H9 (cell line): ENCODE results near the gene UVRAG. TPM values are rescaled to one million over a fixed set of nuclear protein-coding genes. Genes with fewer than 3 reads are reported as not detected.

Experiments
- DNase-seq: peaks from one replicate; pipeline ENCODE4 v3.0.0-alpha.2; 2017
- H2AFZ ChIP-seq: one replicate; pipeline ENCODE4 v1.6.1; 2013; ENCODE audit warnings: mild to moderate bottlenecking, low read length, control low read depth, moderate library complexity
- H2AK5ac ChIP-seq: 2 replicates; pipeline ENCODE4 v1.6.1; 2013; ENCODE audit warnings: low read length, control low read depth, mixed read lengths; ENCODE audit not compliant: insufficient read length
- H2BK120ac ChIP-seq: one replicate; pipeline ENCODE4 v1.6.1; 2013; ENCODE audit warnings: low read depth, mild to moderate bottlenecking, low read length, control low read depth, inconsistent platforms; ENCODE audit not compliant: poor library complexity, severe bottlenecking
- H2BK12ac ChIP-seq: 2 replicates; pipeline ENCODE4 v1.6.1; 2013; ENCODE audit warnings: low read length, control low read depth, mixed read lengths, low read depth; ENCODE audit not compliant: insufficient read length
- H2BK15ac ChIP-seq: 2 replicates; pipeline ENCODE4 v1.6.1; 2013; ENCODE audit warnings: low read depth, low read length, control low read depth
- H2BK20ac ChIP-seq: one replicate; pipeline ENCODE4 v1.6.1; 2013; ENCODE audit warnings: low read depth, mild to moderate bottlenecking, low read length, control low read depth, inconsistent platforms; ENCODE audit not compliant: poor library complexity, severe bottlenecking
- H2BK5ac ChIP-seq: 2 replicates; pipeline ENCODE4 v1.6.1; 2013; ENCODE audit warnings: low read length, control low read depth, mixed read lengths; ENCODE audit not compliant: insufficient read length
- H3K14ac ChIP-seq: 2 replicates; pipeline ENCODE4 v1.6.1; 2013; ENCODE audit warnings: low read length, control low read depth; ENCODE audit not compliant: insufficient read depth
- H3K18ac ChIP-seq: 2 replicates; pipeline ENCODE4 v1.6.1; 2013; ENCODE audit warnings: low read depth, mild to moderate bottlenecking, mixed read lengths, low read length, control low read depth; ENCODE audit not compliant: insufficient read length
- H3K23ac ChIP-seq: 2 replicates; pipeline ENCODE4 v1.6.1; 2013; ENCODE audit warnings: low read length, control low read depth, mixed read lengths, low read depth; ENCODE audit not compliant: insufficient read length
- H3K23me2 ChIP-seq: 2 replicates; pipeline ENCODE4 v1.6.1; 2013; ENCODE audit warnings: low read depth, mild to moderate bottlenecking, mixed read lengths, low read length, control low read depth; ENCODE audit not compliant: insufficient read length, poor library complexity, severe bottlenecking
- H3K27ac ChIP-seq: 2 replicates; pipeline ENCODE4 v1.5.1; 2013; ENCODE audit warnings: low read length, control low read depth, mixed read lengths, low read depth; ENCODE audit not compliant: insufficient read length
- H3K27me3 ChIP-seq: 2 replicates; pipeline ENCODE4 v1.6.1; 2013; ENCODE audit warnings: low read length, control low read depth, inconsistent platforms; ENCODE audit not compliant: insufficient read depth
- H3K4ac ChIP-seq: 2 replicates; pipeline ENCODE4 v1.6.1; 2013; ENCODE audit warnings: low read depth, mild to moderate bottlenecking, control low read depth, inconsistent platforms, low read length, moderate library complexity
- H3K4me1 ChIP-seq: 2 replicates; pipeline ENCODE4 v1.6.1; 2013; ENCODE audit warnings: low read length, control low read depth, inconsistent platforms; ENCODE audit not compliant: insufficient read depth
- H3K4me2 ChIP-seq: 2 replicates; pipeline ENCODE4 v1.6.1; 2013; ENCODE audit warnings: low read length, control low read depth, mixed read lengths; ENCODE audit not compliant: insufficient read length, insufficient read depth
- H3K56ac ChIP-seq: 2 replicates; pipeline ENCODE4 v1.6.1; 2013; ENCODE audit warnings: low read depth, mild to moderate bottlenecking, mixed read lengths, low read length, control low read depth; ENCODE audit not compliant: insufficient read length
- H3K79me1 ChIP-seq: 2 replicates; pipeline ENCODE4 v1.6.1; 2013; ENCODE audit warnings: low read depth, mild to moderate bottlenecking, moderate library complexity, low read length, control low read depth, inconsistent platforms; ENCODE audit not compliant: insufficient read depth, poor library complexity, severe bottlenecking
- H3K79me2 ChIP-seq: 2 replicates; pipeline ENCODE4 v1.6.1; 2013; ENCODE audit warnings: low read length, control low read depth, inconsistent platforms; ENCODE audit not compliant: insufficient read depth
- H3K9ac ChIP-seq: 2 replicates; pipeline ENCODE4 v1.6.1; 2013; ENCODE audit warnings: low read length, control low read depth, mixed read lengths; ENCODE audit not compliant: insufficient read length; ENCODE audit errors: extremely low read depth
- H3K9me3 ChIP-seq: one replicate; pipeline ENCODE4 v1.6.1; 2013; ENCODE audit warnings: low read depth, low read length, inconsistent platforms; ENCODE audit not compliant: control insufficient read depth
- H3T11ph ChIP-seq: one replicate; pipeline ENCODE4 v1.6.1; 2013; ENCODE audit warnings: mild to moderate bottlenecking, low read length, control low read depth, inconsistent platforms
- H4K20me1 ChIP-seq: one replicate; pipeline ENCODE4 v1.6.1; 2013; ENCODE audit not compliant: control insufficient read depth, insufficient read length, insufficient read depth
- H4K5ac ChIP-seq: 2 replicates; pipeline ENCODE4 v1.6.1; 2013; ENCODE audit warnings: low read depth, mild to moderate bottlenecking, mixed read lengths, low read length, control low read depth; ENCODE audit not compliant: insufficient read length
- H4K8ac ChIP-seq: replicated peaks from 2 replicates; pipeline ENCODE4 v1.6.1; 2013; ENCODE audit warnings: low read length, control low read depth, mixed read lengths, low read depth; ENCODE audit not compliant: insufficient read length
- H4K91ac ChIP-seq: 2 replicates; pipeline ENCODE4 v1.6.1; 2013; ENCODE audit warnings: low read depth, mild to moderate bottlenecking, moderate library complexity, mixed read lengths, low read length, control low read depth; ENCODE audit not compliant: insufficient read length
- H3K27ac Mint-ChIP-seq, 3 experiments: 2 replicates in 2 of 3; 3 replicates in 1 of 3; pipeline ENCODE4 v1.8.0; 2020 to 2021; ENCODE audit warnings: mixed read lengths in 3 of 3, mild to moderate bottlenecking in 1 of 3, moderate library complexity in 1 of 3
- H3K27me3 Mint-ChIP-seq: 2 replicates; pipeline ENCODE4 v1.8.0; 2021; ENCODE audit warnings: low read depth, mild to moderate bottlenecking, moderate library complexity, mixed read lengths
- H3K36me3 Mint-ChIP-seq, 3 experiments: 2 replicates in 2 of 3; 3 replicates in 1 of 3; pipeline ENCODE4 v1.8.0; 2020 to 2021; ENCODE audit warnings: low read depth in 3 of 3, mixed read lengths in 3 of 3; ENCODE audit not compliant: insufficient read depth in 1 of 3
- H3K4me1 Mint-ChIP-seq, 2 experiments: 2 replicates each; pipeline ENCODE4 v1.8.0; 2020; ENCODE audit warnings: mixed read lengths in 2 of 2
- H3K4me3 Mint-ChIP-seq, 2 experiments: 2 replicates in 1 of 2; 3 replicates in 1 of 2; pipeline ENCODE4 v1.8.0; 2020 to 2021; ENCODE audit warnings: mild to moderate bottlenecking in 2 of 2, mixed read lengths in 2 of 2, moderate library complexity in 1 of 2
- H3K9me3 Mint-ChIP-seq, 2 experiments: 2 replicates in 1 of 2; 3 replicates in 1 of 2; pipeline ENCODE4 v1.8.0; 2020; ENCODE audit warnings: mild to moderate bottlenecking in 2 of 2, mixed read lengths in 2 of 2, moderate library complexity in 1 of 2
- CTCF ChIP-seq: fragments of 200-600 bp; sonication (generic); conservative IDR thresholded peaks from 3 replicates; pipeline ENCODE4 v1.8.0; 2021; ENCODE audit warnings: antibody characterized with exemption, mild to moderate bottlenecking
- WGBS: extraction: QIAGEN DNeasy Blood & Tissue Kit; methylation state at CpG from one replicate; pipeline ENCODE4 v1.1.7; 2013; ENCODE audit warnings: missing lambda C conversion rate, low lambda C conversion rate, mixed read lengths; ENCODE audit not compliant: insufficient read length; ENCODE audit errors: extremely low coverage; 5-methylcytosine and 5-hydroxymethylcytosine counted together
- total RNA-seq: library from RNA; stranded (reverse); gene quantifications from 2 replicates; pipeline ENCODE4 v1.2.1, GENCODE V29; 2021

The UVRAG gene
- total RNA-seq, 1 experiment from 2014 or later: 18.5 TPM

GRCh38 chr11:75836417-75836816 lies 21.4 kb downstream of the UVRAG start:
- H3K23ac ChIP-seq: no peak overlapping the region
- no peak overlapping the region for H2BK15ac ChIP-seq
- no peak overlapping the region for H3K4me3 Mint-ChIP-seq
- no peaks in the 10 kb centered on the region for H3K27me3 Mint-ChIP-seq
- H3K27me3 ChIP-seq: no peaks in the 10 kb centered on the region
- no peak overlapping the region for H4K91ac ChIP-seq
- H4K8ac ChIP-seq: no peak overlapping the region
- H3K4me1 ChIP-seq: no peaks in the 10 kb centered on the region; the same call in 1 of the 2 replicates
- no peak overlapping the region for H3K14ac ChIP-seq
- peaks cover 9 to 10% of the 10 kb centered on the region in 2 experiments for H3K4me1 Mint-ChIP-seq
- TF ChIP-seq CTCF: no peak
- H3K27ac Mint-ChIP-seq: no peak overlapping the region
- DNase-seq: no peak
- H2BK120ac ChIP-seq: no peak overlapping the region
- H3K9me3 ChIP-seq: no peaks in the 10 kb centered on the region
- H3K9me3 Mint-ChIP-seq: peaks cover 0 to 6% of the 10 kb centered on the region in 2 experiments; a peak in 2 of 5 replicates
- no peak overlapping the region for H3K56ac ChIP-seq
- no peak overlapping the region for H3K27ac ChIP-seq
- H2BK12ac ChIP-seq: no peak overlapping the region
- H3K79me1 ChIP-seq: no peaks in the 10 kb centered on the region
- H2AFZ ChIP-seq: no peak overlapping the region
- no peak overlapping the region for H4K5ac ChIP-seq
- H3K36me3 Mint-ChIP-seq: peaks cover 0 to 10% (median 7%) of the 10 kb centered on the region in 3 experiments; a peak in 6 of 7 replicates
- no CpG with 5 or more reads among the region's 3 CpGs for WGBS
- no peak overlapping the region for H3K18ac ChIP-seq
- H3K23me2 ChIP-seq: no peaks in the 10 kb centered on the region
- no peaks in the 10 kb centered on the region; the same call in 1 of the 2 replicates for H3K79me2 ChIP-seq
- no peak overlapping the region for H2BK20ac ChIP-seq
- H3K4ac ChIP-seq: no peak overlapping the region
- H3K4me2 ChIP-seq: no peak overlapping the region
- no peak overlapping the region for H2AK5ac ChIP-seq
- H3T11ph ChIP-seq: no peak overlapping the region
- H2BK5ac ChIP-seq: no peak overlapping the region
- H3K9ac ChIP-seq: no peak overlapping the region
- no peaks in the 10 kb centered on the region for H4K20me1 ChIP-seq
